COLO668 (cell line): ENCODE data around the gene CD48.
"Not testable (repeated sequence)": the region's sequence is repeated elsewhere in the genome, so short reads cannot be mapped to it uniquely, and the experiment has no call there.

ENCODE experiments used
- DNase-seq: peaks from one replicate; lab custom pipeline; 2025; ENCODE audit not compliant: unreplicated experiment; lab: John Stamatoyannopoulos, UW

The CD48 gene

DNA sequence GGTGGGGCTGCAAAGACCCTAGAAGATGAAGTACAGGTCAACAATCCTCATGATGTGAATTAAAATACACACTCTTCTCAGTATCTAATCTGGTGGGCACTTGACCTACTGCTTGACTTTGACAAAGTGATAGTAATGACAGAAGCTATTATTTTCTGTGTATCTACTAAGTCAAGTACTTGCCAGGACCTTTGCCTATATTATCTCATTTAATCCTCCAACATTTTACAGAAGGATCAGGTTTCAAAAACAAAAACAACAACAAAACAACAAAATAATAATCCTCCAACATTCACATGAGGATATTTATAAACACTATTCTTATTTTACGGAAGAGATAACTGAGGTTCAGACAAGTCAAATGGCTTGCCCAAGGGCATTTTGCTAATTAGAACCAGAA lies 4.4 kb upstream of the CD48 start:
- DNase-seq = no peak

DNA sequence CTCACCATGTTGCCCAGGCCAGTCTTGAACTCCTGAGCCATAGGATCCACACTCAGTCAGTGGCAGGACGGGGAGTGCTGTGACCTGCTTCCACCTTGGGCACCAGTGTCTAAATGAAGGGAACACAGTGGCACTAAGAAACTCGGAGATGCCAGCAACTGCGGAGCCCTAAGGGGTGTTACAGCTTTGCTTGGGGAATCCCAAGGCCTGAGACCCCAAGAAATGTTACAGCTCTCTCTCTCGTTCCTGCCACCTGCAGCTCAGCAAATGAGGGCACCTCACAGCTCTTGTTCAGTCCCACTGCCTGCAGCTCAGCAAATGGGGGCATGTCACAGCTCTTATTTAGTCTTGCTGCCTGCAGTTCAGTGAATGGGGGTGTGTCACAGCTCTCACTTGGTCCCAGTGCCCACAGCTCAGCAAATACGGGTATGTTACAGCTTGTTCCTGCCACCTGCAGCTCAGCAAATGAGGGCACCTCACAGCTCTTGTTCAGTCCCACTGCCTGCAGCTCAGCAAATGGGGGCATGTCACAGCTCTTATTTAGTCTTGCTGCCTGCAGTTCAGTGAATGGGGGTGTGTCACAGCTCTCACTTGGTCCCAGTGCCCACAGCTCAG lies 2.5 kb upstream of the CD48 start:
- DNase-seq = not testable (repeated sequence)

DNA sequence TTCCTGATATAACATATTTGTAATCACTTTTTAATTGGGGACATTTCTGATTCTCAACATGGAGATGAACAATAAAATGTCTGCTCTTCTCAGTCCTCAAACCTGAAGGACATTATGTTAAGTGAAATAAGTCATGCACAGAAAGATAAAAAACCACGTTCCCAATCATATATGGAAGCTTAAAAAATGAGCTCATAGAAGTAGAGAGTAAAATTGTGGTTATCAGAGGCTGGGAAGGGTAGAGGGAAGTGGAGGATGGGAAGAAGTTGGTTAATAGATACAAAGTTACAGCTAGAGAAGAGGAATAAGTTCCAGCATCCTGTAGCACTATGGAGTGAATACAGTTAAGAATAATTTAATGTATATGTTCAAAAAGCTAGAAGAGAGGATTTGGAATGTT lies 1.5 kb upstream of the CD48 start:
- no peak for DNase-seq

DNA sequence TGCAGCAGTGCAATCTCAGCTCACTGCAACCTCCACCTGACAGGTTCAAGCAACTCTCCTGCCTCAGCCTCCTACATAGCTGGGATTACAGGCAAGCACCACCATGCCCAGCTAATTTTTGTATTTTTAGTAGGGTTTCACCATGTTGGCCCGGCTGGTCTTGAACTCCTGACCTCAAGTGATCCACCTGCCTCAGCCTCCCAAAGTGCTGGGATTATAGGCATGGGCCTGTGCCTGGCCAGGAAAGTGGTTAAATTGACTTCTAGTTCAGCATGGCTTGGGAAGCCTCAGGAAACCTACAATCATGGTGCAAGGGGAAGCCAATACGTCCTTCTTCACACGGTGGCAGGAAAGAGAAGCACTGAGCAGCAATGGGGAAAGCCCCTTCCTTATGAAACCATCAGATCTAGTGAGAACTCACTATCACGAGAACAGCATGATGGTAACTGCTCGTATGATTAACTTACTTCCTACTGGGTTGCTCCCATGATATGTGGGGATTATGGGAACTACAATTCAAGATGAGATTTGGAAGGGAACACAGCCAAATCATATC lies 981 bp upstream of the CD48 start:
- not testable (repeated sequence) for DNase-seq

DNA sequence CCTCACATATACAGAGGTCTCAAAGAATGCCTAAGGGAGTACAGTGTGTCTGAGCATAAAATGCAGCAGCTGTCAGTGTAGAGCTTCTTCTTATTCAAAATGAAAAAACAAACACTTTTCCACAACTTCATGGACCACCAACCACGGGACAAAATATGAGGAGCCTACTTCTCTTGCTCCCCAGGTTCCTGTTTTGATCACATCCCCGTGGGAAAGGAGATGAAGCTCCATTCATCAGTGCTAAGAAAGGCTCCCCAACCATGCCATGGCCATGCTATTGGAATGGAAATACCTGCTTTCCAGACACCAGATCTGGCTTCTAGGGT lies 383 bp downstream of the CD48 start:
- DNase-seq = no peak

DNA sequence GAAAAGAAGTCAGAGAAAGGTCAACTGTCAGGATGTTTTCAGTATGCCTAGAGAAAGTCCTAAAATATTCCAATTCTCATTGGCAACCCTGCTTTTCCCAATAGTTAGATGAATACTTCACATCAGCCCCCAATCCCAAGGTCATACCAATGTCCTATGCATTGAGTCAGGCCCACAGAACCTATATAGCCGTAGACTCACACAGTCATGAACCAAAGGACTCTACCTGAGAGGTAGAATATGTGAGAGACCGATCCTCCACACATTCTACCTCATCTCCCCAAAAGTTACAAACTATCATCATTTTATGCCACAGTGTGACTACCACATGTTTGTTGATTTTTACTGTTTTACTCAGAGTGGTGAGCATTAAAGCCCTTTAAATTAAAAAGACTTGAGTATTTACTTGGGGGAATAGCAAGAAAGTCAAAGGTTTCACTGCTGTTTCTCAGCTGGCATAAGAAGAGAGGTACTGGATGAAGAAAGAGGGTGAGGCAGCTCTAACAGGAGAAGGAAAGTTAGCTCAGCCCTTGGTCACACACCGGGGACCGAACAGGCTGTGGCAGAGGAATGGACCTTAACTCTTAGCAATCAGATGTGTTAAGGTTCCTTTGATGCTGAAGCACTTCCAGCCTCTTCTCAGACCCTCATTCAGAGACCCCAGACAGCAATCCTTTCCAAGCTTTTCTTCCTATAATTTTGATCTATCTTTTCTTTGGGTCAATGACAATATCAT lies 937 bp downstream of the CD48 start:
- DNase-seq = no peak

DNA sequence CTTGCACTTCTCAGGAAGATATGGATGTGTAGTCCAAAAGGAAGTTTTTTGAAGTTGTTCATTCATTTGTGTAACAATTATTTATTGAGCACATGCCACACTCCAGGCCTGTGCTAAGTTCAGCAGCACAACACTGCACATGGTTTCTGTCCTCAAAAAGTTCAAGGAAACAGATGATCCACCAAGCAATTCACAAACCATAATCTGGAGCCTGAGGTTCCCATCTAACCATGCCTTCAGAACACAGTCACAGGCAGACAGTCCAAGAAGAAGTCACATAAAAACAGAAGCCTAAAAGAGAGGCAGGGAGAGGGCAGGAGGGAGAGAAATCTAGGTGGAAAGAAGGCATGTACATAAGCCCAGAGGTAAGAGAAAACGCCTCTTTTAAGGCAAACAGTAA lies 1.9 kb downstream of the CD48 start:
- no peak for DNase-seq

DNA sequence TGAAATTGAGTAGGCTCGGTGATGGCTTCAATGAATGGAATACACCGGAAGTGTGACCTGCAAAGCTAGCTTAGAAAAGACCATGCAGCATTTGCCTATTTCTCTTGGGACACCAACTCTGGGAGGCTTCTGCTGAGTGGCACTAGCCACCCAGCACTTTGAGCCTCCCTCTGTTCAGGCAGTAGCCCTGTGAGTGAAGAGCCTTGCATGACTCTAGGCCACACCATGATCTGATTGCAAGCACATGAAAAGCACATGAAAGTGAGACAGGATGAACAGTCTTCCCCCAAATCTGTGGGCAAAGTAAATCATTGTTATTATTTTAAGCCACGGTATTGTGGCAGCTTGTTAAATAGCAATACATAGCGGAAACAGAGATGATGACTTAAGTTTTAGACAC lies 2.8 kb downstream of the CD48 start:
- no peak for DNase-seq

DNA sequence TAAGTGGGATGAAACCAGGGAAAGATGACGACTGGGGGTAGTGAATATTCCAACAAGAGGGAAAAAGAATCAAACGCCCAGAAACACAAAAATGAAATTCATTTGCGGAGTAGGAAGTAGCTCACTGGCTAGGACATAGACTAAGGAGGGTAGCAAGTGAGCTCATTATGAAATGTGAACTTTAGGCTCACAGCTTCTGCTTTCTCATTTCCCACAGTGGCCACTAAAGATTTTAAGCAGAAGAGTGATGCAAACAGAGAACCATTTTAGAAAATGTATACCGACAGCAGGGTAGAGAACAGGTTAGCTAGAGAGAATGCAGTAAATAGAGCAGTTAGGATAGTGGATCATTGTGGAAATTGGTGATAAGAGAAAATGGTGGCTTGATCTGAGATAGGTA lies 3.5 kb downstream of the CD48 start:
- no peak for DNase-seq

DNA sequence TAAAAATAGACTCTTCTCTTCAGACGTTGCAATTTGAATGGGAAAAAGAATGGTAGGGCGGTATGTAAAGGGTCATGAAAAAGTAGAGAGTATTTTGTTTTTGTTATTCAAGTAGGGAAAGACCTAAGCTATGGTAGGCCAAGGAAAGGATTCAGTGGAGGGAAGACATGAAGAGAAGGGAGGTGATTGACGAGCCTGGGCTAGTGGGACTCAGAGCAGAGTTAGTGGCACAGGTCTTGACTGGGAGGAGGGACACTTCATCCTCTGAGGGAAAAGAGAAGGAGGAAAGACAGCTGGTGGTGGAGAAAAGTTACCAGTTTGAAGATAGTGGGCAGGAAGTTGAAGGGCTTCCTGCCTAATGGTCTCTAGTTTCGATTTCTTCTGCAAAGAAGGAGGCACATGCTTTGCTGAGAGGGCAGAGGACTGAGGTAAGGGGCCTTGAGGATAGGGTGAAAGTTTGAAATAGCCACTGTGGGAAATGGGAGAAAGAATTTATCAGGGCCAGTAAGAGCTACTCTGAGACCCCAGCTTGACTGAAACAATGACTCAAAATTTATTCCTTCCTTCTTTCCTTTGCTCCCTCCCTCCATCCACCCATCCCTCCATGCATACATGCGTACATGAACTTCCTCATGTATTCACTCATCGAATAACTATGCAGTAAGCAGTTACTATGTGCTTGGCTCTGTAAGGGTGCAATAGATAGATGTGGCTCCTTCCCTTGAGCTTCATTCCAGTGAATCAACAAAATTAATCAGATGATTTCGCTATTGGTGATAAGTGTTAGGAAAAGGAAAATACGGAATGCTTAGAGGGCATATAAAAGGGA lies 4.2 kb downstream of the CD48 start:
- DNase-seq = no peak

DNA sequence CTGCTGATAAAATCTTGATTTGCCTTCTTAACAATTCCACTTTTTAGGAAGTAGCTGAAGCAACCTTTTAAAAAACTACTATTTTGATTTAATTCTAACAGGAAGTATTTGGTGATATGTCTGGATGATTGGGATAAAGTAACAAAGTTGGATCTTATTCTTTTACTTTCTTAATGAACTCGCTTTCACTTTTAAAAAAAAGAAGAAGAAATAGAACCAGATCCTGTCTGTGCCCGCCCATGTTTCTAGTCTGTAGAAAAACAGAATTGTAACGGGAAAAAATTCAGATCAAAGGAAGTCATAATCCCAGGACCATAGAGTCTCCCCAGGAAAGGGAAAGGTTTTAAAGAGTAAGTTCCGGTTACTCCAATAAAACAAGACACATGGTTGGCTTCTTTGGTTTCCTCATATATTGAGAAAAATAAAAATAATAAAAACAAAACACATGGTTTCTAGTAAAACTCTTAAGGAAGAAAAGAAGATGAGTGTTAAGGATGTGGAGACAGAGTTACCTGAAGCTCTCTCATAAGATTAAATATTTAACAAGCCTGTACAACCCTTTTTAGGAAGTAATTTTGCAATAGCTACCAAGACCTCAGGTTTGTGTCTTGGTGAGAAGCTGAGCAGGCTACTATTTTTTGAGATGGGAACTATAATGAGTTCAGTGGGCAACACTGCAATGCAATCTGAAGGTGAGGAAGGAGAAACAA lies 4.9 kb downstream of the CD48 start:
- DNase-seq = no peak

DNA sequence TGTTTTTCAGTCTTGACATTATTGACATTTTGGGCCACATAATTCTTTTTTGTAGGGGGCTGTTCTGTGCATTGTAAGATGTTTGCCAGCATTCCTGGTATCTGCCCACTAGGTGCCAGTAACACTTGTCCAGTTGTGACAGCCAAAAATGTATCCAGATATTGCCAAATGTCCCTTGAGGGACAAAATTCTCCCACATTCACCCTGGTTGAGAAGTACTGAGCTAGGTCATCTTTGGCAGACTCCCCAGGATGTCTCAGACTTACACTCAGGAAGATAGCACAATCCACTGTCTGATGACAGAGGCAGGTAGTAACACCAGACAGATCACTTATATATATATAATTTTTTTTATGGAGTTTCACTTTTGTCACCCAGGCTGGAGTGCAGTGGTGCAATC lies 5.9 kb downstream of the CD48 start:
- DNase-seq = no peak

DNA sequence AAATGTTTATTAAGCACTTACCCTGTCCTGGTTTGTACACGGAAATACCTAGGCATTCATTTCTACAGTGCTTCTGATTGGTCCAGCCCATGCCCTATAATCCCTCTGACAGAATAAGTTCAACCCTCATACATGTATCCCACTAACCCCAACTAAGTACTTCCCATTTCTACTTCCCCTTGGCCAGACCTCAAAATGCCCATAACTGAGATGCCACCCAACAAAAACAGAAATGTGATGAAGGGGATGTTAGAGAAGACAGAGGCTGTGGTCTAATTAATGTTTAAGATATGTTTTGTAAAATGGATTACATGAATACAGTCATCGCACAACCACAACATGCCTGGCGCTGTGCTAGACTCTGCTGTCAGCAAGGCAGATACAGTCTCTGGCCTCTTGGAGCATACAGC lies 6.4 kb downstream of the CD48 start:
- DNase-seq = not testable (repeated sequence)

DNA sequence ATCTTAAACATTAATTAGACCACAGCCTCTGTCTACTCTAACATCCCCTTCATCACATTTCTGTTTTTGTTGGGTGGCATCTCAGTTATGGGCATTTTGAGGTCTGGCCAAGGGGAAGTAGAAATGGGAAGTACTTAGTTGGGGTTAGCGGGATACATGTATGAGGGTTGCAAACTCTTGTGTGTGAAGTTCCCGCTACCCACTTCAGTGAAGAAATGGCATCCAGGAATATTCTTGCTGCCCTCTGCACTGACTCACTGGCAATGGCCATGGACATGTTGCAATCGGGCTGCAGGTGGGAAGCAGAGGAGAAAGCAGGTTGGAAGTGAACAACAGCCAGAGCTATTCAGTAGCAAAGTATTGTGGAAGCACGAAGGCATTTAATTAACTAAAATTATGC lies 7.4 kb downstream of the CD48 start:
- no peak for DNase-seq

DNA sequence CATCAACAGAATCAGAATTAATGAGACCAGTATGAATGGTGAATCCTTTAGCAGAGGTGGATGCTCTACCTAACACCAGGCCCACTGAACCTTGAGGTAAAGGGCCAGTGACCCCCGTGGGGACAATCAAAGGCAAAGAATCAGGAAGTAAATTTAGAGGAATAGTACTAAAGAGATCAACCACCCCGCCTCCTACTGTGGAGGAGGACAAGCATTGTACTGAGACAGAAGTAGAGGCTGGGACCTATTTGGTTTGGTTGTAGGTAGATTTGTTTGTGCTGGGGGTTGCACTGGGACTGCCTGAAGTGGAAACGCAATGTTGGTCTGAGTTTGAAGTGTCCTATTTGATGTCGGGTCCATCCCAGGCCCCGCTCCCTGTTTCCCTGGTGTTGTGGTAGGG lies 9.5 kb downstream of the CD48 start:
- DNase-seq = no peak

DNA sequence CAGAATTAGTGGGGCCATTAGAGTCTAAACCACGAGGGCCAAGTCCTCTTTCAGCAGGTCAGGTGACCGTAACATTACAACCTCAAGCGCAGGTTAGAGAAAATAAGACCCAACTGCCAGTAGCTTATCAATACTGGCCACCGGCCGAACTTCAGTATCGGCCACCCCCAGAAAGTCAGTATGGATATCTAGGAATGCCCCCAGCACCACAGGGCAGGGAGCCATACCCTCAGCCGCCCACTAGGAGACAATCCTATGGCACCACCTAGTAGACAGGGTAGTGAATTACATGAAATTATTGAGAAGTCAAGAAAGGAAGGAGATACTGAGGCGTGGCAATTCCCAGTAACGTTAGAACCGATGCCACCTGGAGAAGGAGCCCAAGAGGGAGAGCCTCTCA lies 19.2 kb downstream of the CD48 start:
- not testable (repeated sequence) for DNase-seq

DNA sequence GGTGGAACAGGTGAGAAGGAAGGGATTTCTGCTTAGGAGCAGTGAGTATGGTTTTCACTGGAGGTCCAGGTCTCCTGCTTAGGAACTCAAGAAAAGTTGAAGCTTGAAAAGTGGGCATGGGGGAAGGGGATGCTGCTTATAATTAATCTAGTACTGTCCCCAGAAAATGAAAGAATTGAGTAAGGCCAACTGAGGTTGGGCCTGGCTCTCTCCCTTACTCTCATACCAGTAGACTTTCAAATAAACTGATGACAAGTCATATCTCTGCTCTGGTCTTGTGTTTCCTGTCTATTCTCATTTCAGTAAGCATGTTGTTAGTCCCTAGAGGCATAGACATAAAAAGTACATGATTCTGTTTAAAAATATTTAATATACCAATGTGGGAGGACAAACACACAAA lies 26.4 kb downstream of the CD48 start:
- DNase-seq = no peak

DNA sequence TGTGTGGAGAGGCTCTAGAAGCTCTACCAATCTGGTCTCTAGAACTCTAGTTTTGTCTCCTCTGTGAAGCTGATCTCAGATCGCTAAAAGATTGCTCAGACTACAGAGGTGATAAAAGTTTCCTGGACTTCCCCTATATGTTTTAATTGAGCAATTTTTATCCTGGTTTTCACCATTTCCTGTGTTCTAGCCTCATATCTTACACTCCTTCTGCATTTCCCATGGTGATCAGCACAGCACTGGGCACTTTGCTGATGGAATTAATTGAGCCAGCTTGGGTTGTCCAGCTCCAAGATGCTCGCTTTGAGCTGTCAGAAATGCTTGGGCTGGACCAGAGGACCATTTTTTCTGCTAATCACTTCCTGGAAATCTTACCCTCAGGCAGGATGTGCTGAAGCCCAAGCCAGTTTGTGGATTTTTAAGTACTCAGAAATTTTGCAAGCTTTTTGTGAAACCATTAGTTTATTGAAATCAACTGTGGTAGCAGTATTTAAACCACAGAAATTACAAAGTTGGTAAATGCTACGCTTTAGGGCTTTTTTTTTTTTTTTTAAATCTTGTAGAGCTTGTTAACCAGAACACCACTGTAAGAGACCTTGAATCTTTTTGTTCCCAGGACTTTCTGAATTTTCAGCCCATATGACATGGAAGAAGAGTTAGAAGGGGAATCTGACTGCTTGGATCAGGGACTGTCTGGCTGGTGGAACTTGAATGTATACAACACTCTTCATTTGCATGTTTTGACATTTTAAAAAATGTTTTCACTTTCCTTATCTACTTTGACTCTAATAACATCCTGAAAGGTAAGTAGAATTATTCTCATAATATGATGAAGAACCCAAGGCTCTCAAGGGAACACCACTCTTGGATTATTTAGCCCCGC lies 28.4 kb downstream of the CD48 start:
- DNase-seq = no peak

DNA sequence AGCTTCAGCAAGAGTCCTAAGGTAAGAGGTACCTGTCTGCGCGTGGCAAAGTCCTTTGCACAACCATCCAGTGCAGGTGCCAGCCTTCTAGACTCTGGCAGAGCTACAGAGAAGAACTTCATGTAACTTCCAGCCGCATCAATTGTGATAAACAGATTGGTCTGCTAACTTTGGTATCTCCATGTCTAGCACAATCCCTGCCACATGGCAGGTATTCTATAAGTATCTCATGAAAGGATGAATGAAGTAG lies 29.8 kb downstream of the CD48 start:
- no peak for DNase-seq

DNA sequence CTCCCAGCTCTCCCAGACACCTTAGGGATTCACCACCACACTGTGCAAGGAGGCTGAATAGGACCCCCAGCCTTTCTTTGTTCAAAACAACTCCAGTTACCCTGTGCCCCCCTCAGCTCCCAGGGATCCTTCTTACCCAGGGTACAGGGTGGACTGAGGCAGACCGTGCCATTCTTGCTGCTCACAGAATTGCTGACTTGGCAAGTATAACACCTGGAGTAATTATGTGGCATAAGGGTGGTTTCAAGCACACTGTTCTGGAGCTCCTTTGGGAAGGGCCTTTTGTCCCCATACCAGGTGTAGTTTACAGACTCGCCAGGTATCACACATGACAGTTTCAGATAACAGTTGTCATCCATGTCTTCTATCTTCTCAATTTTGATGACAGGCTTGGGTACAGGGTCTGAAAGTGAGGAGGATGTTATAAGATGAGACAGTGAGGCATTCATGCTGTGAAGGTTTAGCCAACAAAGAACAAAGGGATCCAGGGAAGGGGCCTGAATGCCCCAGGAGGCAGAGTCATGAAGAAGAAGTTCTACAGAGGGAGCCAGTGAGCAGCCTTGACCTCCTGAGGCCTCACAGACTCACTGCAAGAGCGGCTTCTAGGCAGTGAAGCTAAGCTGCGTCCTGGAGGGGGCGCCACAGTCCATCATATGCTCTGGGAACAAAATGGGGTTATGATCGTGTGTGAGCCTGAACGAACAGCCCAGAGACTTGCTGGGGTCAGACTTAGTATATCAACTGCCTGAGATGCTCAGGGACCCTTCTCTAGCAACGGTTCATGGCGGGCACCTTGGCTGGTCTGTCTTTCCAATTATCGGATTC lies 30.3 kb downstream of the CD48 start:
- DNase-seq = peak; percentile 13
